Hepatocyte (in vitro differentiated cells): ENCODE results near the gene GSTO1.

Source experiments
- EZH2 ChIP-seq: fragments of 200-600 bp; sonication (generic); IDR thresholded peaks from 2 replicates; pipeline ENCODE4 v1.6.1; 2016; ENCODE audit warnings: antibody characterized with exemption, mild to moderate bottlenecking, borderline replicate concordance
- EZH2phosphoT487 ChIP-seq: fragments of 200-600 bp; sonication (generic); IDR thresholded peaks from one replicate; pipeline ENCODE4 v1.6.1; 2018; ENCODE audit warnings: antibody characterized with exemption, mild to moderate bottlenecking, low read depth, moderate library complexity; ENCODE audit not compliant: unreplicated experiment, severe bottlenecking
- TF ChIP-seq, protein P1 (sequence below): fragments of 200-600 bp; sonication (generic); IDR thresholded peaks from 2 replicates; pipeline ENCODE4 v1.5.1; 2016; ENCODE audit warnings: antibody characterized with exemption, mild to moderate bottlenecking; ENCODE audit not compliant: poor library complexity

DNA sequence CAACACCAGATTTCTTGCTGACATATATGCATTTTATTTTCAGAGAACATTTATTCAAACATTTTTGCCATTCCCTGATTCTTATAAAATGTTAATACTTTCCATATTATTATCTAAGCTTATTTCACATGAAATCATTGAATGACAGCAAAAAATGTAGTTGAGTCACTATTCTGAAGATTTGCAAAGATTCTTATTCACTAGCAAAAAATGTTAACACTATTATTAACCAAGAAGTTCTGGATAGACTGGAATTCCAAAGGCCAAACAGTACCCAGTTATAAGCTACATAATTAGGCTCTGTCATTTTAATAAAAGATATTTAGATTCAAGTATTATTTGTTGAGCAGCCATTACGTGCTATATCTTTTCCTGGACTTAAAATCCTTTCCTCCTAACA, 18.6 kb downstream of the GSTO1 start:
- TF ChIP-seq EZH2 = no peak
- TF ChIP-seq, protein P1, sequence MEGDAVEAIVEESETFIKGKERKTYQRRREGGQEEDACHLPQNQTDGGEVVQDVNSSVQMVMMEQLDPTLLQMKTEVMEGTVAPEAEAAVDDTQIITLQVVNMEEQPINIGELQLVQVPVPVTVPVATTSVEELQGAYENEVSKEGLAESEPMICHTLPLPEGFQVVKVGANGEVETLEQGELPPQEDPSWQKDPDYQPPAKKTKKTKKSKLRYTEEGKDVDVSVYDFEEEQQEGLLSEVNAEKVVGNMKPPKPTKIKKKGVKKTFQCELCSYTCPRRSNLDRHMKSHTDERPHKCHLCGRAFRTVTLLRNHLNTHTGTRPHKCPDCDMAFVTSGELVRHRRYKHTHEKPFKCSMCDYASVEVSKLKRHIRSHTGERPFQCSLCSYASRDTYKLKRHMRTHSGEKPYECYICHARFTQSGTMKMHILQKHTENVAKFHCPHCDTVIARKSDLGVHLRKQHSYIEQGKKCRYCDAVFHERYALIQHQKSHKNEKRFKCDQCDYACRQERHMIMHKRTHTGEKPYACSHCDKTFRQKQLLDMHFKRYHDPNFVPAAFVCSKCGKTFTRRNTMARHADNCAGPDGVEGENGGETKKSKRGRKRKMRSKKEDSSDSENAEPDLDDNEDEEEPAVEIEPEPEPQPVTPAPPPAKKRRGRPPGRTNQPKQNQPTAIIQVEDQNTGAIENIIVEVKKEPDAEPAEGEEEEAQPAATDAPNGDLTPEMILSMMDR = no peak
- no peak for TF ChIP-seq EZH2phosphoT487
